ENCODE data around the gene TSPAN18.

DNA sequence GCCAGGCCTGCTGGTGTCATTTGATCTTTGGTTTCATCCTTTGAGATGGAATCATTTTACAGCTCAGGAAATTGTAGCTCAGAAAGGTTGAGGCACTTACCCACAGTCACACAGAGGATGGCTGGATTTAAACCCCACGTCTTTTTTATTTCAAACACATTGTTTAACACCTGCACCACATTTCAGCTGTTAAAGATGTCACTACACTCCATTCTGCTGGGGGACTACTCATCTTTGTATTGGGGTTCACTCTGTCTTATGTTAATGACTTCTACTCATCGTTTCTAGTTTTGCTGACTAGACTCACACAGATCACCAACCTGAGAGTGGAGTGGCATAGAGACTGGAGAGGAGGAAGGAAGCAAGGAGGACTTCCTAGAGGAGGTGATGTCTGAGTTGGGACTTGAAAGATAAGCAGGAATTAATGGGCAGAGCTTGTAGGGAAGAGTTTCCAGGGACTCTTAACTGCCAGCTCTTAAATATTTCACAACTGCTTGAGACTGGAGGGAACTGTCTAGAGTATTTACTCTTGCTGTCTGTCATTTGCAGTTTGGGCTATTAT lies 143.9 kb downstream of the TSPAN18 start:
- TF ChIP-seq CTCF (IDR thresholded peaks at IDR 0.05) (no peak), EP300 (IDR thresholded peaks at IDR 0.05; ENCODE audit: low read depth) (no peak), POLR2AphosphoS5 (IDR thresholded peaks at IDR 0.05) (no peak)

Measured in transverse colon (tissue), 4 donors.